GM13976 (cell line): ENCODE data around the gene NDST4.

Experiments used
- DNase-seq: peaks from one replicate; pipeline ENCODE4 v3.0.0; 2012; ENCODE audit warnings: low spot score
- CTCF ChIP-seq: IDR thresholded peaks from 2 replicates; pipeline ENCODE4 v1.5.1; 2012; ENCODE audit warnings: borderline replicate concordance, mild to moderate bottlenecking; ENCODE audit not compliant: insufficient read depth; ENCODE audit errors: extremely low read depth, missing control alignments, control extremely low read depth
- in situ Hi-C: fragments of 300-500 bp; cut with MboI; formaldehyde crosslinking; loops from one replicate; pipeline ENCODE4 v1.12.0; 2022; ENCODE audit warnings: low sequenced_read_pairs, mixed read lengths, inconsistent platforms; ENCODE audit not compliant: unreplicated experiment

The NDST4 gene

GRCh38 chr4:115076691-115077090 is 36.7 kb downstream of the NDST4 start:
- no peak for TF ChIP-seq CTCF
- in situ Hi-C loops, result loop anchor here (25.0 kb wide), 1 partner anchor 786 kb away; no protein-coding TSS in a partner anchor
- no peak for DNase-seq

- no peak for DNase-seq
- in situ Hi-C loops, result no loop called here
- TF ChIP-seq CTCF, result no peak
These were observed 54.9 kb downstream of the NDST4 start for GRCh38 chr4:115058533-115058932.

- in situ Hi-C loops, result no loop called here
These were observed 58.6 kb downstream of the NDST4 start for GRCh38 chr4:115054836-115055235.

GRCh38 chr4:115053313-115053712 is 60.1 kb downstream of the NDST4 start:
- TF ChIP-seq CTCF, result no peak
- in situ Hi-C loops, result no loop called here
- no peak for DNase-seq

More at GRCh38 chr4:115054836-115055235, 58.6 kb downstream of the NDST4 start:
- no peak for DNase-seq
- no peak for TF ChIP-seq CTCF

GRCh38 chr4:115042496-115042895 is 70.9 kb downstream of the NDST4 start:
- in situ Hi-C loops, result no loop called here
- no peak for DNase-seq
- no peak for TF ChIP-seq CTCF

- in situ Hi-C loops, result no loop called here
- DNase-seq, result no peak
- TF ChIP-seq CTCF, result no peak
These were observed 83.1 kb downstream of the NDST4 start for GRCh38 chr4:115030281-115030680.
